SK-N-SH (cell line): Measurements from ENCODE around the gene TSHR. TPM values are rescaled to one million over a fixed set of nuclear protein-coding genes. Genes with fewer than 3 reads are reported as not detected.

ENCODE experiments used
- CTCF ChIA-PET: fragments of 300-600, 350-600 bp; formaldehyde crosslinking; extraction: SDS; loops from one replicate; lab custom pipeline; 2021; lab: Yijun Ruan, JAX
- POLR2A ChIA-PET: fragments of 350-600 bp; sonication (Branson Sonifier 250); formaldehyde crosslinking; extraction: SDS; loops from one replicate; lab custom pipeline; 2020; ENCODE audit warnings: antibody characterized with exemption, inconsistent platforms; lab: Yijun Ruan, JAX
- DNase-seq: peaks from one replicate; pipeline ENCODE4 v3.0.0; 2012
- H2AFZ ChIP-seq: fragments of 200-600 bp; sonication (generic); 2 replicates; pipeline ENCODE4 v1.8.1; 2016; ENCODE audit warnings: antibody characterized with exemption, mild to moderate bottlenecking, low read depth
- H3F3A ChIP-seq: fragments of 200-600 bp; sonication (generic); replicated peaks from 2 replicates; pipeline ENCODE3; 2016; ENCODE audit warnings: antibody characterized with exemption, mild to moderate bottlenecking; ENCODE audit not compliant: insufficient read depth
- H3K27ac ChIP-seq, 2 experiments: fragments of 200-500 bp in 1 of 2; fragments of 200-600 bp in 1 of 2; sonication (Bioruptor generic) in 1 of 2; sonication (generic), shearing (Covaris generic) in 1 of 2; 2 replicates each; pipeline versions ENCODE4 v1.5.1 to v1.6.1; 2014 to 2016; ENCODE audit warnings: low read depth in 2 of 2, inconsistent platforms in 1 of 2, low read length in 1 of 2, mild to moderate bottlenecking in 1 of 2, mixed read lengths in 1 of 2
- H3K27me3 ChIP-seq: fragments of 200-600 bp; sonication (generic), shearing (Covaris generic); 2 replicates; pipeline ENCODE4 v1.6.1; 2016; ENCODE audit warnings: mixed run types; ENCODE audit not compliant: insufficient read depth
- H3K36me3 ChIP-seq, 2 experiments: fragments of 200-500 bp in 1 of 2; fragments of 200-600 bp in 1 of 2; sonication (Bioruptor generic) in 1 of 2; sonication (generic) in 1 of 2; replicated peaks in 1 of 2; 2 replicates each; pipeline versions ENCODE3 to v1.5.1; 2014 to 2016; ENCODE audit warnings: low read length in 1 of 2, mild to moderate bottlenecking in 1 of 2; ENCODE audit not compliant: insufficient read depth in 2 of 2, control insufficient read depth in 1 of 2
- H3K4me1 ChIP-seq, 2 experiments: fragments of 200-500 bp in 1 of 2; fragments of 200-600 bp in 1 of 2; sonication (Bioruptor generic) in 1 of 2; sonication (generic), shearing (Covaris generic) in 1 of 2; 2 replicates each; pipeline versions ENCODE4 v1.5.1 to v1.6.1; 2014 to 2016; ENCODE audit warnings: low read depth in 1 of 2, low read length in 1 of 2, mixed run types in 1 of 2; ENCODE audit not compliant: insufficient read depth in 2 of 2, control insufficient read depth in 1 of 2
- H3K4me2 ChIP-seq: fragments of 200-600 bp; sonication (generic), shearing (Covaris generic); 2 replicates; pipeline ENCODE4 v1.6.1; 2017; ENCODE audit warnings: mixed run types
- H3K4me3 ChIP-seq, 2 experiments: fragments of 200-500 bp in 1 of 2; fragments of 200-600 bp in 1 of 2; sonication (Bioruptor generic) in 1 of 2; sonication (generic), shearing (Covaris generic) in 1 of 2; 2 replicates each; pipeline versions ENCODE4 v1.5.1 to v1.8.1; 2014 to 2016; ENCODE audit warnings: low read depth in 2 of 2, inconsistent platforms in 1 of 2, low read length in 1 of 2, mild to moderate bottlenecking in 1 of 2, mixed read lengths in 1 of 2, moderate library complexity in 1 of 2
- H3K79me2 ChIP-seq: fragments of 200-600 bp; sonication (generic); 2 replicates; pipeline ENCODE4 v1.8.1; 2017; ENCODE audit warnings: mild to moderate bottlenecking; ENCODE audit not compliant: insufficient read depth
- H3K9ac ChIP-seq: fragments of 200-600 bp; sonication (generic); 2 replicates; pipeline ENCODE4 v1.6.1; 2017; ENCODE audit warnings: mixed run types
- H3K9me2 ChIP-seq: fragments of 200-600 bp; sonication (generic); 2 replicates; pipeline ENCODE4 v1.6.1; 2017; ENCODE audit warnings: mixed run types
- H3K9me3 ChIP-seq: fragments of 200-600 bp; sonication (generic); 2 replicates; pipeline ENCODE4 v1.6.1; 2017; ENCODE audit warnings: mixed run types, mild to moderate bottlenecking, moderate library complexity
- H4K20me1 ChIP-seq: fragments of 200-600 bp; sonication (generic); 2 replicates; pipeline ENCODE4 v1.6.1; 2017; ENCODE audit warnings: mild to moderate bottlenecking, mixed run types; ENCODE audit not compliant: insufficient read depth
- CHD2 ChIP-seq: fragments of 150-350 bp; IDR thresholded peaks from 2 replicates; pipeline ENCODE4 v1.6.1; 2018; ENCODE audit warnings: low read length; ENCODE audit not compliant: partially characterized antibody
- ELF1 ChIP-seq: IDR thresholded peaks from 2 replicates; pipeline ENCODE4 v1.4.0; 2012
- FOSL2 ChIP-seq: IDR thresholded peaks from 2 replicates; pipeline ENCODE4 v1.4.0; 2012; ENCODE audit warnings: low read depth, mild to moderate bottlenecking, moderate library complexity, borderline replicate concordance
- GABPA ChIP-seq: IDR thresholded peaks from 2 replicates; pipeline ENCODE4 v1.4.0; 2012; ENCODE audit warnings: low read depth, mild to moderate bottlenecking
- GATA2 ChIP-seq: sonication (generic); formaldehyde crosslinking; IDR thresholded peaks from 2 replicates; pipeline ENCODE4 v1.5.0; 2020; ENCODE audit warnings: mild to moderate bottlenecking, missing genetic modification reagents
- MAX ChIP-seq: IDR thresholded peaks from 2 replicates; pipeline ENCODE4 v1.4.0; 2012; ENCODE audit warnings: low read depth
- MEF2A ChIP-seq: IDR thresholded peaks from 2 replicates; pipeline ENCODE4 v1.4.0; 2012; ENCODE audit warnings: low read depth, borderline replicate concordance
- RCOR1 ChIP-seq: fragments of 150-350 bp; IDR thresholded peaks from 2 replicates; pipeline ENCODE4 v1.6.1; 2017; ENCODE audit warnings: antibody characterized with exemption, low read length
- REST ChIP-seq: IDR thresholded peaks from 2 replicates; pipeline ENCODE4 v1.6.1; 2012; ENCODE audit warnings: mild to moderate bottlenecking, low read depth, low read length, moderate library complexity
- RXRA ChIP-seq: IDR thresholded peaks from 2 replicates; pipeline ENCODE4 v1.4.0; 2012; ENCODE audit warnings: low read depth, mild to moderate bottlenecking, borderline replicate concordance
- SIN3A ChIP-seq: IDR thresholded peaks from 2 replicates; pipeline ENCODE4 v1.6.1; 2012; ENCODE audit warnings: low read depth, mild to moderate bottlenecking, low read length, moderate library complexity, borderline replicate concordance
- SMC3 ChIP-seq: IDR thresholded peaks from 2 replicates; pipeline ENCODE4 v1.6.1; 2012; ENCODE audit warnings: low read depth, low read length, improper control_type of control experiment
- TCF12 ChIP-seq: IDR thresholded peaks from 2 replicates; pipeline ENCODE4 v1.4.0; 2012
- WGBS: methylation state at CpG from one replicate; pipeline ENCODE4 v1.1.6; 2017; ENCODE audit warnings: low lambda C conversion rate; 5-methylcytosine and 5-hydroxymethylcytosine counted together
- polyA plus RNA-seq, 3 experiments: library from polyadenylated mRNA; depleted of rRNA; stranded (reverse); fragments of >200 nt; gene quantifications; 2 replicates each; pipeline ENCODE4 v1.2.3, GENCODE V29; 2012
- TF ChIP-seq, protein P1 (sequence below): IDR thresholded peaks from 2 replicates; pipeline ENCODE4 v1.4.0; 2012; ENCODE audit warnings: low read depth, borderline replicate concordance

Gene TSHR
- polyA plus RNA-seq, 1 of the 3 experiments (the other 2 are of a cell fraction): not detected

- 79% methylated on average over 2 of the region's 2 CpGs for WGBS
- ChIA-PET POLR2A (no interaction called here), CTCF (interaction anchor here (0.6 to 3.7 kb wide), 5 partner anchors 11 to 539 kb away, joined by 3 to 19 read pairs (median 6); partner anchors contain the start of gene TSHR)
- no peaks in the 10 kb centered on the region for H3K79me2 ChIP-seq
- H3K27ac ChIP-seq: no peak overlapping the region
- no peak overlapping the region for H3K9ac ChIP-seq
- peaks cover 0 to 2% of the 10 kb centered on the region in 2 experiments for H3K36me3 ChIP-seq
- H2AFZ ChIP-seq: no peak overlapping the region
- no peaks in the 10 kb centered on the region for H3K27me3 ChIP-seq
- H3K4me2 ChIP-seq: no peak overlapping the region
- no peak for TF ChIP-seq REST
- TF ChIP-seq GATA2: no peak
- TF ChIP-seq ELF1: no peak
- H3K9me3 ChIP-seq: no peaks in the 10 kb centered on the region
- no peaks in the 10 kb centered on the region for H3K9me2 ChIP-seq
- peaks cover 3 to 5% of the 10 kb centered on the region in 2 experiments; a peak in 2 of 4 replicates for H3K4me1 ChIP-seq
- H3F3A ChIP-seq: peaks cover 15% of the 10 kb centered on the region
- no peak for DNase-seq
- no peak overlapping the region for H3K4me3 ChIP-seq
- no peaks in the 10 kb centered on the region for H4K20me1 ChIP-seq
Measured at GRCh38 chr14:81172353-81172752, 216.9 kb downstream of the TSHR start.

DNA sequence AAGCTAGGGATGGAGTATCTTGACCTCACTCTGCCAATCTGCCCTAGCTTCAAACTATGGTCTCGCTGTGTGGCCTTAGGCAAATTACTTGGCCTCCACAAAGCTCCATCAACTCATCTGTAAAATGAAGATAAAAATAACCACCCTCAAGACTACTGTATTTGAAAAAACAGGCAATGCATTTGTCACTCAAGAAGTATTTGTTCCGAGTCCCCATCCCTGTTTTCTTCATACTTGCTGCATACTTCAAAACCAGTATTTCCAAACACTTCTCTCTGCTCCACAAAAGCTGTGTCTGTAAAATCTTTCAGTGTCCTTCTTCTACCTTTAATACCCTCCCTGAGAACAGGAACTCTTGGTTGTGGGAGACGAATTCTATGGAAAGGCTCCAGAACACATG, 217.5 kb downstream of the TSHR start:
- H3K27me3 ChIP-seq: no peaks in the 10 kb centered on the region
- DNase-seq: no peak
- H3K9ac ChIP-seq: no peak overlapping the region
- H3K4me2 ChIP-seq: no peak overlapping the region
- H3K36me3 ChIP-seq: peaks cover 0 to 7% of the 10 kb centered on the region in 2 experiments
- ChIA-PET POLR2A (no interaction called here), CTCF (interaction anchor here (0.9 to 3.7 kb wide), 4 partner anchors 11 to 217 kb away, joined by 3 to 19 read pairs (median 9); partner anchors contain the start of gene TSHR)
- peaks cover 15% of the 10 kb centered on the region for H3F3A ChIP-seq
- no peaks in the 10 kb centered on the region for H3K9me2 ChIP-seq
- no peak overlapping the region for H3K27ac ChIP-seq
- H3K4me1 ChIP-seq: peaks cover 3 to 5% of the 10 kb centered on the region in 2 experiments; a peak in 2 of 4 replicates
- H4K20me1 ChIP-seq: no peaks in the 10 kb centered on the region
- TF ChIP-seq FOSL2 (no peak), CHD2 (no peak), REST (no peak), RCOR1 (no peak), GABPA (no peak), TCF12 (no peak), MEF2A (no peak), SIN3A (no peak), SMC3 (no peak), MAX (no peak), RXRA (no peak)
- TF ChIP-seq, protein P1, sequence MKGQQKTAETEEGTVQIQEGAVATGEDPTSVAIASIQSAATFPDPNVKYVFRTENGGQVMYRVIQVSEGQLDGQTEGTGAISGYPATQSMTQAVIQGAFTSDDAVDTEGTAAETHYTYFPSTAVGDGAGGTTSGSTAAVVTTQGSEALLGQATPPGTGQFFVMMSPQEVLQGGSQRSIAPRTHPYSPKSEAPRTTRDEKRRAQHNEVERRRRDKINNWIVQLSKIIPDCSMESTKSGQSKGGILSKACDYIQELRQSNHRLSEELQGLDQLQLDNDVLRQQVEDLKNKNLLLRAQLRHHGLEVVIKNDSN: no peak
- no peak overlapping the region for H2AFZ ChIP-seq
- no peaks in the 10 kb centered on the region for H3K79me2 ChIP-seq
- 90% methylated on average over 3 of the region's 3 CpGs for WGBS
- no peak overlapping the region for H3K4me3 ChIP-seq
- no peaks in the 10 kb centered on the region for H3K9me3 ChIP-seq
